ENCODE data around the gene ARNT2. TPM values are rescaled to one million over a fixed set of nuclear protein-coding genes. Genes with fewer than 3 reads are reported as not detected.

The ARNT2 gene
- polyA plus RNA-seq, 1 experiment = 44.6 TPM

DNA sequence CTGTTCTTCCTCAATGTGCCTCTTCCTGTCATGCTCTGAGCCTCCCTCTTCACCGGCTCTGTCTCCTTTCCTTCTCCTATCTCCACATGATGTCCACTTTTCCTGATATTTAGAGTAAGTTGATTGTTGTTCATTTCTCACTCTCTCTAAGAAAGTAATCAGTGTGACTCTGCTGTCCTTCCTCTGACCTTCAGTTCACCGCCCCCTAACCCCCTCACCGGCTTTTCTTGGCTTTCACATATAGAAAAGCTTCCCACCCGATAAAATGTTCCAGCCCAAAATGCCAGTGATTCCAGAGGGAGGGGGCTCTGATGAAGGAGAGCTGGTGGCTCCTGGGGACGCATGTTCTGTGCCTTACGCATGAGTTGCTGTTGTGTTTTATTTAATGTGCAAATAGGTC lies 170.4 kb downstream of the ARNT2 start:
- TF ChIP-seq, protein P1, sequence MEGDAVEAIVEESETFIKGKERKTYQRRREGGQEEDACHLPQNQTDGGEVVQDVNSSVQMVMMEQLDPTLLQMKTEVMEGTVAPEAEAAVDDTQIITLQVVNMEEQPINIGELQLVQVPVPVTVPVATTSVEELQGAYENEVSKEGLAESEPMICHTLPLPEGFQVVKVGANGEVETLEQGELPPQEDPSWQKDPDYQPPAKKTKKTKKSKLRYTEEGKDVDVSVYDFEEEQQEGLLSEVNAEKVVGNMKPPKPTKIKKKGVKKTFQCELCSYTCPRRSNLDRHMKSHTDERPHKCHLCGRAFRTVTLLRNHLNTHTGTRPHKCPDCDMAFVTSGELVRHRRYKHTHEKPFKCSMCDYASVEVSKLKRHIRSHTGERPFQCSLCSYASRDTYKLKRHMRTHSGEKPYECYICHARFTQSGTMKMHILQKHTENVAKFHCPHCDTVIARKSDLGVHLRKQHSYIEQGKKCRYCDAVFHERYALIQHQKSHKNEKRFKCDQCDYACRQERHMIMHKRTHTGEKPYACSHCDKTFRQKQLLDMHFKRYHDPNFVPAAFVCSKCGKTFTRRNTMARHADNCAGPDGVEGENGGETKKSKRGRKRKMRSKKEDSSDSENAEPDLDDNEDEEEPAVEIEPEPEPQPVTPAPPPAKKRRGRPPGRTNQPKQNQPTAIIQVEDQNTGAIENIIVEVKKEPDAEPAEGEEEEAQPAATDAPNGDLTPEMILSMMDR (IDR thresholded peaks at IDR 0.05; ENCODE audit: insufficient read depth, low read depth, low read length) = no peak
- Histone ChIP-seq H3K36me3 (ENCODE audit: control insufficient read depth, insufficient read depth, low read length) (peaks cover 32% of the 10 kb centered on the region), H3K4me3 (ENCODE audit: low read depth, low read length) (no peak overlapping the region), H3K27me3 (ENCODE audit: control insufficient read depth, insufficient read depth, low read length) (no peaks in the 10 kb centered on the region)
- no peak for DNase-seq (ENCODE audit: low read depth)
- CTCF ChIA-PET = interaction anchor here (1.0 kb wide), 1 partner anchor 205 kb away, joined by 3 read pairs; the partner anchor contains the start of gene CEMIP
- POLR2A ChIA-PET = no interaction called here

DNA sequence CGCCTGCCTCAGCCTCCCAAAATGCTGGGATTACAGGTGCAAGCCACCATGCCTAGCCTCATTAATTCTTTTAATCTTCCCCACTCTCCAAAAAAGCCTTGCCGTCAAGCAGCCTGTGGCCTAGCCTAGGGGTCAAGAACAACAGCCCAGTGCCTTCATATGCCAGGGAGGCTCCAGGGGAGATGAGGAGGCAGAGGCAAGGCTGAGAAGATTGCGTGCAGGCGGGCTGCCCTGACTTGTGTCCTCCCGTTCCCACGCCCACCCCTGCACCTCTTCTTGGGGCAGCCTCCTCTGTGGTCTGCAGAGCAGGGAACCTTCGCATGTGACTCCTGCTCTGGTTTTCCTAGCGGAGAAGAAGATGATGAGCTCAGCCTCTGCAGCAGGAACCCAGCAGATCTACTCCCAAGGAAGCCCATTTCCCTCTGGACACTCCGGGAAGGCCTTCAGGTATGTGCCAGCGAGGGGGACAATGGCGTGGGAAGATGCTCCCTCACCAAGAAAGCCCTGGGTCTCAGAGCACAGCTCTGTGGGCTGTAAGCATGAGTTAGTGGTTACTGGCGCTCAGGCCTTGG lies 172.4 kb downstream of the ARNT2 start:
- no peaks in the 10 kb centered on the region for H3K27me3 ChIP-seq (ENCODE audit: control insufficient read depth, insufficient read depth, low read length)
- H3K4me3 ChIP-seq (ENCODE audit: low read depth, low read length) = no peak overlapping the region
- TF ChIP-seq, protein P1 (IDR thresholded peaks at IDR 0.05; ENCODE audit: insufficient read depth, low read depth, low read length) = no peak
- peaks cover 37% of the 10 kb centered on the region for H3K36me3 ChIP-seq (ENCODE audit: control insufficient read depth, insufficient read depth, low read length)
- no peak for DNase-seq (ENCODE audit: low read depth)
- POLR2A ChIA-PET = no interaction called here
- CTCF ChIA-PET = interaction anchor here (1.1 to 6.1 kb wide), 4 partner anchors 9 to 203 kb away, joined by 3 to 40 read pairs (median 6); partner anchors contain the start of gene CEMIP

DNA sequence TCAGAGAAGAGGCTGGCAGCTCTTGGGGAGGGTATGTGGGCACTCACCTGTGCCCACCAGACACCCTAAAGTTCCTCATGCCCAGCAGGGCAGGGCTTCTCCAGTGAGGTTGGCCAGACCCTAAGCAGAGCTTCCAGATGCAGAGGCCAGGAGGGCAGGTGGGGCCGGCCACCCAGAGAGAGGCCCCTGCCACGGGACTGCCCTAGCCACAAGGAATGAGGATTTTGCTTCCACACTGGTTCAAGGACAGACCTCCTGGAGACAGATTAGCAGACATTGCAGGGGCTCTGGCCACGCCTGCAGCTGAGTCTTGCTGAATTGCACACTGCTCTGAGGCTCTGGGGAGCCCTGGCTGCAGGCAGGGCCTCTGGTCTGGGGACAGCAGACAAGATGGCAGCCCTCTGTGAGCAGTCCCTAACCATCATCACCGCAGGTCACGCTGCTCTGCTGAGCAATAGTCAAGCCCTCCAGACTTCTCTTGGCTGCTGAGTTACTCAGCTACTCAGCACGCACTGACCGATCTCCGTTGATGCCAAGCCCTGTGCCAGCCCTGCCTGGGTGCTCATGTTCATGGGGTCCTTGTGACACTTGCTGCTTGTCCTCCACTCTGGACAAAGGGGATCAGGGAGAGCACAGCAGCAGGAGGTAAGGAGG lies 173.5 kb downstream of the ARNT2 start:
- DNase-seq (ENCODE audit: low read depth) = no peak
- Histone ChIP-seq H3K27me3 (ENCODE audit: control insufficient read depth, insufficient read depth, low read length) (no peaks in the 10 kb centered on the region), H3K36me3 (ENCODE audit: control insufficient read depth, insufficient read depth, low read length) (peaks cover 39% of the 10 kb centered on the region), H3K4me3 (ENCODE audit: low read depth, low read length) (no peak overlapping the region)
- ChIA-PET POLR2A (interaction anchor here (0.5 kb wide), 1 partner anchor 27 kb away, joined by 3 read pairs; no protein-coding TSS in a partner anchor), CTCF (interaction anchor here (0.5 to 6.1 kb wide), 4 partner anchors 10 to 202 kb away, joined by 3 to 40 read pairs (median 6); partner anchors contain the start of gene CEMIP)
- TF ChIP-seq, protein P1 (IDR thresholded peaks at IDR 0.05; ENCODE audit: insufficient read depth, low read depth, low read length) = no peak

- H3K4me3 ChIP-seq (ENCODE audit: low read depth, low read length) = no peak overlapping the region
- TF ChIP-seq, protein P1 (IDR thresholded peaks at IDR 0.05; ENCODE audit: insufficient read depth, low read depth, low read length) = no peak
- ChIA-PET POLR2A (no interaction called here), CTCF (interaction anchor here (0.5 to 6.1 kb wide), 4 partner anchors 10 to 295 kb away, joined by 3 to 40 read pairs (median 6); partner anchors contain the start of gene CEMIP)
- DNase-seq (ENCODE audit: low read depth) = no peak
- H3K27me3 ChIP-seq (ENCODE audit: control insufficient read depth, insufficient read depth, low read length) = no peaks in the 10 kb centered on the region
- H3K36me3 ChIP-seq (ENCODE audit: control insufficient read depth, insufficient read depth, low read length) = peaks cover 40% of the 10 kb centered on the region
Measured at GRCh38 chr15:80578206-80578595, 174.0 kb downstream of the ARNT2 start.

- POLR2A ChIA-PET = no interaction called here
- DNase-seq (ENCODE audit: low read depth) = no peak
- no peak overlapping the region for H3K4me3 ChIP-seq (ENCODE audit: low read depth, low read length)
- CTCF ChIA-PET = interaction anchor here (0.6 to 6.1 kb wide), 5 partner anchors 11 to 295 kb away, joined by 3 to 40 read pairs (median 6); partner anchors contain the start of gene CEMIP
- TF ChIP-seq, protein P1 (IDR thresholded peaks at IDR 0.05; ENCODE audit: insufficient read depth, low read depth, low read length) = no peak
- no peaks in the 10 kb centered on the region for H3K27me3 ChIP-seq (ENCODE audit: control insufficient read depth, insufficient read depth, low read length)
- peaks cover 40% of the 10 kb centered on the region for H3K36me3 ChIP-seq (ENCODE audit: control insufficient read depth, insufficient read depth, low read length)
Measured at GRCh38 chr15:80578871-80579270, 174.7 kb downstream of the ARNT2 start.

All from BJ (cell line).